ENCODE data around the gene ALOX5AP.

ALOX5AP gene

GRCh38 chr13:30789166-30789862 lies 54.0 kb downstream of the ALOX5AP start:
- Mint-ChIP-seq H3K4me1 (peaks cover 5% of the 10 kb centered on the region), H3K4me3 (no peak overlapping the region), H3K27ac (ENCODE audit: low read depth) (no peak overlapping the region), H3K9me3 (no peaks in the 10 kb centered on the region), H3K36me3 (ENCODE audit: insufficient read depth) (no peaks in the 10 kb centered on the region), H3K27me3 (no peaks in the 10 kb centered on the region)
- no peak for DNase-seq (ENCODE audit: low spot score in 2 of 2)
- ATAC-seq (replicated peaks; ENCODE audit: extremely low read depth, poor library complexity, severe bottlenecking), result no peak

GRCh38 chr13:30790592-30790991 lies 55.2 kb downstream of the ALOX5AP start:
- no peaks in the 10 kb centered on the region for H3K36me3 Mint-ChIP-seq (ENCODE audit: insufficient read depth)
- DNase-seq (ENCODE audit: low spot score in 2 of 2) (no peak), ATAC-seq (replicated peaks; ENCODE audit: extremely low read depth, poor library complexity, severe bottlenecking) (no peak)
- no peaks in the 10 kb centered on the region for H3K9me3 Mint-ChIP-seq
- peaks cover 9% of the 10 kb centered on the region for H3K4me1 Mint-ChIP-seq
- no peaks in the 10 kb centered on the region for H3K27me3 Mint-ChIP-seq
- no peak overlapping the region for H3K27ac Mint-ChIP-seq (ENCODE audit: low read depth)
- H3K4me3 Mint-ChIP-seq, result no peak overlapping the region

DNA sequence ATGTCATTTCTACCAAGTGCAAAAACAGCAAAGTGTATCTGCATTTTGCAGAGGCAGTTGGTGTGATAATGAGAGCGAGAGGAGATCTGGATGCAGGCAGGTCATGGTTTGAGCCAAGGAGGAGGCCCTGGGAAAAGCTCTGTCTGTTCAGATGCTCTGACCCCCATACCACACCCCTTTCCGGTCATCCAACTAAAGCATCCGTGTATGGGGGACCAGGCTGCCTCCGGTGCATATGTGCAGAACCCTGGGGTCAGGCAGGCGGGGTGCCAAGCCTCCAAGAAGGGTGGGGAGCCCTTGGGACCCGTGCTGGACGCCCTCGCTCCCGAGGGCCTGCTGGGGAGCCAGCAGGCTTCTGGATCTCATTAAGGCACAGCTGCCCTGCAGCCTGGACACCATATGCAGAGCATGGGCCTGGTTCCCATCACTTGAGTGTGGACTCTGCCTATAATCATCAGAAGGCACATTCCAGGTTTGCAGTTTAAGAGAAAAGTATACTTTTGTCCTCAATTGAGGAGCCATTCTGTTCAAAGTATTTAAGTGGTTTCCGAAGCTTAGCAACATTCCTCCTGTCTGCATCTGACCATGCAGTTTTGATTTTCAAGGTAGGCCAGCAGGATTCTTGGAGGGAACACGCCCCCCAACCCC lies 56.1 kb downstream of the ALOX5AP start:
- no peak overlapping the region for H3K4me3 Mint-ChIP-seq
- no peak for DNase-seq (ENCODE audit: low spot score in 2 of 2)
- no peak for ATAC-seq (replicated peaks; ENCODE audit: extremely low read depth, poor library complexity, severe bottlenecking)
- no peak overlapping the region for H3K27ac Mint-ChIP-seq (ENCODE audit: low read depth)
- H3K36me3 Mint-ChIP-seq (ENCODE audit: insufficient read depth), result no peaks in the 10 kb centered on the region
- no peaks in the 10 kb centered on the region for H3K27me3 Mint-ChIP-seq
- no peaks in the 10 kb centered on the region for H3K9me3 Mint-ChIP-seq
- peaks cover 18% of the 10 kb centered on the region for H3K4me1 Mint-ChIP-seq

GRCh38 chr13:30792285-30793000 lies 57.1 kb downstream of the ALOX5AP start:
- DNase-seq (ENCODE audit: low spot score in 2 of 2), result no peak
- peaks cover 25% of the 10 kb centered on the region for H3K4me1 Mint-ChIP-seq
- H3K36me3 Mint-ChIP-seq (ENCODE audit: insufficient read depth), result no peaks in the 10 kb centered on the region
- no peaks in the 10 kb centered on the region for H3K9me3 Mint-ChIP-seq
- H3K27ac Mint-ChIP-seq (ENCODE audit: low read depth), result no peak overlapping the region
- H3K27me3 Mint-ChIP-seq, result no peaks in the 10 kb centered on the region
- ATAC-seq (replicated peaks; ENCODE audit: extremely low read depth, poor library complexity, severe bottlenecking), result no peak
- H3K4me3 Mint-ChIP-seq, result no peak overlapping the region

- no peaks in the 10 kb centered on the region for H3K36me3 Mint-ChIP-seq (ENCODE audit: insufficient read depth)
- H3K4me1 Mint-ChIP-seq, result peaks cover 20% of the 10 kb centered on the region
- peak overlapping the region; percentile 72 for H3K4me3 Mint-ChIP-seq
- DNase-seq (ENCODE audit: low spot score in 2 of 2), result no peak
- no peaks in the 10 kb centered on the region for H3K9me3 Mint-ChIP-seq
- H3K27ac Mint-ChIP-seq (ENCODE audit: low read depth), result peak overlapping the region; percentile 93
- no peaks in the 10 kb centered on the region for H3K27me3 Mint-ChIP-seq
- no peak for ATAC-seq (replicated peaks; ENCODE audit: extremely low read depth, poor library complexity, severe bottlenecking)
These were observed 60.8 kb downstream of the ALOX5AP start for GRCh38 chr13:30796132-30796572.

GRCh38 chr13:30796631-30797601 lies 61.6 kb downstream of the ALOX5AP start:
- no peaks in the 10 kb centered on the region for H3K27me3 Mint-ChIP-seq
- no peaks in the 10 kb centered on the region for H3K9me3 Mint-ChIP-seq
- no peak for ATAC-seq (replicated peaks; ENCODE audit: extremely low read depth, poor library complexity, severe bottlenecking)
- no peaks in the 10 kb centered on the region for H3K36me3 Mint-ChIP-seq (ENCODE audit: insufficient read depth)
- no peak for DNase-seq (ENCODE audit: low spot score in 2 of 2)
- H3K27ac Mint-ChIP-seq (ENCODE audit: low read depth), result peak overlapping the region; percentile 93
- H3K4me3 Mint-ChIP-seq, result peak overlapping the region; percentile 72
- peaks cover 20% of the 10 kb centered on the region for H3K4me1 Mint-ChIP-seq

- DNase-seq (ENCODE audit: low spot score in 2 of 2) (no peak), ATAC-seq (replicated peaks; ENCODE audit: extremely low read depth, poor library complexity, severe bottlenecking) (no peak)
- H3K27me3 Mint-ChIP-seq, result no peaks in the 10 kb centered on the region
- H3K36me3 Mint-ChIP-seq (ENCODE audit: insufficient read depth), result no peaks in the 10 kb centered on the region
- H3K27ac Mint-ChIP-seq (ENCODE audit: low read depth), result no peak overlapping the region
- peaks cover 27% of the 10 kb centered on the region for H3K4me1 Mint-ChIP-seq
- no peaks in the 10 kb centered on the region for H3K9me3 Mint-ChIP-seq
- no peak overlapping the region for H3K4me3 Mint-ChIP-seq
These were observed 62.6 kb downstream of the ALOX5AP start for GRCh38 chr13:30797847-30798535.

GRCh38 chr13:30798776-30799355 lies 63.5 kb downstream of the ALOX5AP start:
- Mint-ChIP-seq H3K36me3 (ENCODE audit: insufficient read depth) (no peaks in the 10 kb centered on the region), H3K27ac (ENCODE audit: low read depth) (no peak overlapping the region), H3K4me3 (no peak overlapping the region), H3K27me3 (no peaks in the 10 kb centered on the region), H3K4me1 (peaks cover 32% of the 10 kb centered on the region), H3K9me3 (no peaks in the 10 kb centered on the region)
- DNase-seq (ENCODE audit: low spot score in 2 of 2), result no peak
- no peak for ATAC-seq (replicated peaks; ENCODE audit: extremely low read depth, poor library complexity, severe bottlenecking)

- Mint-ChIP-seq H3K36me3 (ENCODE audit: insufficient read depth) (peaks cover 2% of the 10 kb centered on the region), H3K4me1 (peaks cover 32% of the 10 kb centered on the region), H3K9me3 (no peaks in the 10 kb centered on the region), H3K4me3 (no peak overlapping the region), H3K27ac (ENCODE audit: low read depth) (no peak overlapping the region), H3K27me3 (no peaks in the 10 kb centered on the region)
- ATAC-seq (replicated peaks; ENCODE audit: extremely low read depth, poor library complexity, severe bottlenecking) (no peak), DNase-seq (ENCODE audit: low spot score in 2 of 2) (no peak)
These were observed 64.0 kb downstream of the ALOX5AP start for GRCh38 chr13:30799356-30799824.

DNA sequence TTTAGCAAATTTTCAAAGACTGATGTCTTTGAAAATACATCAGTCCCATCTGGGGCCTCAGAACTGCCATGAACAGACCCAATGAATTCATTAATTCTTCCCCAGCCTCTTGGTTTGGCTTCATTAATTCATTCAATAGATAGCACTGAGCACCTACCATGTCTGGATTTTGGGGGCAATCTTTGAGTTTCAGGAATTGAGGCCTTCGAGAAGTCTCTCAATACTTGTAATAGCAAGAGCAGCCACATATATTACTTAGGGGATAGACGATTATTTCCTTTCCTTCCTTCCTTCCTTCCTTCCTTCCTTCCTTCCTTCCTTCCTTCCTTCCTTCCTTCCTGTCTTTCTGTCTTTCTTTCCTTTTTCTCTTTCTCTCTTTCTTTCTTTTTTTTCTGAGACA lies 64.8 kb downstream of the ALOX5AP start:
- H3K36me3 Mint-ChIP-seq (ENCODE audit: insufficient read depth), result peaks cover 2% of the 10 kb centered on the region
- H3K27me3 Mint-ChIP-seq, result no peaks in the 10 kb centered on the region
- peak overlapping the region; percentile 43 for H3K27ac Mint-ChIP-seq (ENCODE audit: low read depth)
- no peaks in the 10 kb centered on the region for H3K9me3 Mint-ChIP-seq
- H3K4me1 Mint-ChIP-seq, result peaks cover 32% of the 10 kb centered on the region
- ATAC-seq (replicated peaks; ENCODE audit: extremely low read depth, poor library complexity, severe bottlenecking), result no peak
- H3K4me3 Mint-ChIP-seq, result no peak overlapping the region
- DNase-seq (ENCODE audit: low spot score in 2 of 2), result no peak

- H3K27me3 Mint-ChIP-seq, result no peaks in the 10 kb centered on the region
- H3K4me3 Mint-ChIP-seq, result peak overlapping the region; percentile 48
- H3K4me1 Mint-ChIP-seq, result peaks cover 12% of the 10 kb centered on the region
- DNase-seq (ENCODE audit: low spot score in 2 of 2) (no peak), ATAC-seq (replicated peaks; ENCODE audit: extremely low read depth, poor library complexity, severe bottlenecking) (no peak)
- H3K36me3 Mint-ChIP-seq (ENCODE audit: insufficient read depth), result peaks cover 3% of the 10 kb centered on the region
- H3K9me3 Mint-ChIP-seq, result no peaks in the 10 kb centered on the region
- H3K27ac Mint-ChIP-seq (ENCODE audit: low read depth), result no peak overlapping the region
These were observed 67.2 kb downstream of the ALOX5AP start for GRCh38 chr13:30802501-30802900.

Data from central memory CD8-positive, alpha-beta T cell (primary cell).